NCI-H82 (cell line): ENCODE measurements around the gene NKPD1.

Source experiments
- DNase-seq: peaks from one replicate; lab custom pipeline; 2025; lab: John Stamatoyannopoulos, UW

Gene NKPD1

DNA sequence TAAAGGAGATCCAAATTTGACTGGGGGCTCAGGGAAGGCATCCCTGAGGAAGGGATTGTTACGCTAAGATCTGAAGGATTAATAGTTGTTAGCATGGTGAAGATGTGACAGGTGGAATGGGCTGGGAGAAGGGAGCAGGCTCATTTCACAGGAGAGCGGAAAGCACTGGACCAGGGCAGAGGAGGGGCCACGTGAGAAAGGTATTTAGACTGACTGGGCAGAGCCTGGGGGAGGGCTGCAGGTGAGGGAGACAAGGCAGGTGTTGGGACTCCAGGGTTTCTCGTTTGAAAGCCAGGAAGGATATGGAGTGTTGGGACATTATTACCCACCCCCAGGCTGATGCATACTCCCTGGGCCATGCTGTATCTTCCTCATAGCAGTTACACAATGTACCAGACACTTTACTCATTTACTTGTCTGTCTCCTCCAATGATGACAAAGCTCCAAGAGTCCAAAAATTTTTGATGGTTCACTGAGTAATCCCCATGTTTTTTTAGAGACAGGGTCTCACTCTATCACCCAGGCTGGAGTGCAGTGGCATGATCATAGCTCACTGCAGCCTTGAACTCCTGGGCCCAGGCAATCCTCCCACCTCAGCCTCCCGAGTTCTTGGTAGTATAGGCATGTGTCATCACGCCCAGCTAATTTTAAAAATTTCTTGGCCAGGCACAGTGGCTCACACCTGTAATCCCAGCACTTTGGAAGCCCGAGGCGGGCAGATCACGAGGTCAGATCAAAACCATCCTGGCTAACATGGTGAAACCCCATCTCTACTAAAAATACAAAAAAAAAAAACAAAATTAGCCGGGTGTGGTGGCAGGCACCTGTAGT lies 14.9 kb upstream of the NKPD1 start:
- DNase-seq: no peak

DNA sequence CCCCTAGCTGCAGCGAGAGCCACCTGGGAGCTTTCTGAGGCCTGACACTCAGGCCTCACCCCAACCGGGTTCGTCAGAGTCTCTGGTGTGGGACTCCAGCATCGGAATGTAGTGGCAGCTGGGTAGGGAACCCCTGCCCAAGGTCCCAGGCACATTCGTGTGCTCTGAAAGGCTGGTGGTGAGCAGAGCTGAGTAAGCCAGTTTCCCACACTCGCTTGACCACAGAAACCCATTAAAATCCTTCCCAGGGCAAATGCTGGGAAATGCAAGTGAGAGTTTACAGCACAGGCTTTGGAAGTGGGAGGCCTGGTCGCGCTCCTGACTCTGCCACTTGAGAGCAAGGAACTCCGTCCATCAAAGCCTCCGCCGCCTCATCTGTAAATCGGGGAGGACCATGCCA lies 13.0 kb upstream of the NKPD1 start:
- DNase-seq: no peak

DNA sequence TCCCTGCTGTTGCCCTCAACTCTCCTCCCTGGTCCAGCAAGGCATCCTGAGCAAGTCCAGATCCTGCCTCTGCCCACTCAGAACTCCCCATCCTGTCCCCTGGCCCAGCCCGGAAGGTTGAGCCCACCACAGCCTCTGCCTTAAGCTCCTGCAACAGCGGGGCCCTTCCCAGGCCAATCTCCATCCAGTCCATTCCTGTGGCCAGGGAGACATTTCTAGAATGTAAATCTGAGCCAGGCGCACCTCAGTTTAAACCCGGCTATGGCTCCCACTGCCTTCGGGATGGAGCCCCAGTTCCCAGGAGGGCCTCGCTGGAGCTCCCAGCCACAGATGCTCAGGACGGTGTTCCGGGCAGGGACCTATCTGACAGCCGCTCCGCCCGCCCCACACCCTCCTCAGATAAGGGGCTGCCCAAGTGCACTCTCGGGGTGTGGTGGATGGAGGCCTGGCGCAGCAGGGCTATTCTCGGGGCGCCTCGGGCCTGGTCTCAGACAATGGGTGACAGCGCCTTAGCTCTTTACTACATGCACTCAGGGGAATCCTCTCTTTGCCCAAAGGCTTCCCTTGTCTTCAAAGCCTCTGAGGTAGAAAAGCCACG lies 11.9 kb upstream of the NKPD1 start:
- no peak for DNase-seq

DNA sequence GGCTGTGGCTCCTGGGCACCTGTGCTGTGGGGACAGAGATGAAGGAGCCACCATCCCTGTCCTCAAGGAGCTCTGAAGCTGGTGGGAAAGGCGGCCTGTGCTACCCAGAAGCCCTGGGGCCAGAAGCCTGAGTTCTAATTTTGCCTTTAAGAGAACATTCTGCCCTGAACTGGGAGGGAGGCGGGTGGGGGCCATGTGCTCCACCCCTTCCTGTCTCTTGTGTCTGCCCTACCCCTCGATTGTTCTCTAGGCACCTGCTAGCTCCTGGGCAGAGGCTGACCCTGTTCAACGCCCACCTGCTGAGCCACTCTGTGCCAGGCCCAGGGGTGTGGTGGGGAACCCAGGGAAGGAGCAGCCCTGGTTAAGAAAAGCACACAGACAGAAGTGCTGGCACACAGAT lies 11.4 kb upstream of the NKPD1 start:
- no peak for DNase-seq

DNA sequence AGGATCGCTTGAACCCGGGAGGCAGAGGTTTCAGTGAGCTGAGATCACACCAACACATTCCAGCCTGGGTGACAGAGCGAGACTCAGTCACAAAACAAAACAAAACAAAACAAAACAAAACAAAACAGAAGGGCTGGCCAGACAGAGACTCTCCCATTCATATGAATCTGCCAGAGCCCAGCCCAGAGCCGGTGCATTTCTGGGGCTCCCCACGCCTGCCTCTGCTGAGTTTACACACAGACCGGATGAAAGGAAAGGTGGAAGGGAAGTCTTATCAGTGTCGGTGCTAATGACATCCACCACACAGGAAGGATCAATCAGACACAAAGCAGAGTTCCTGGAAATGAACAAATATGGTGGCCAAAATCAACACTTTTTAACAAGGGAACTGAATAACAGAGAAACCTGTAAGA lies 10.4 kb upstream of the NKPD1 start:
- DNase-seq: no peak

DNA sequence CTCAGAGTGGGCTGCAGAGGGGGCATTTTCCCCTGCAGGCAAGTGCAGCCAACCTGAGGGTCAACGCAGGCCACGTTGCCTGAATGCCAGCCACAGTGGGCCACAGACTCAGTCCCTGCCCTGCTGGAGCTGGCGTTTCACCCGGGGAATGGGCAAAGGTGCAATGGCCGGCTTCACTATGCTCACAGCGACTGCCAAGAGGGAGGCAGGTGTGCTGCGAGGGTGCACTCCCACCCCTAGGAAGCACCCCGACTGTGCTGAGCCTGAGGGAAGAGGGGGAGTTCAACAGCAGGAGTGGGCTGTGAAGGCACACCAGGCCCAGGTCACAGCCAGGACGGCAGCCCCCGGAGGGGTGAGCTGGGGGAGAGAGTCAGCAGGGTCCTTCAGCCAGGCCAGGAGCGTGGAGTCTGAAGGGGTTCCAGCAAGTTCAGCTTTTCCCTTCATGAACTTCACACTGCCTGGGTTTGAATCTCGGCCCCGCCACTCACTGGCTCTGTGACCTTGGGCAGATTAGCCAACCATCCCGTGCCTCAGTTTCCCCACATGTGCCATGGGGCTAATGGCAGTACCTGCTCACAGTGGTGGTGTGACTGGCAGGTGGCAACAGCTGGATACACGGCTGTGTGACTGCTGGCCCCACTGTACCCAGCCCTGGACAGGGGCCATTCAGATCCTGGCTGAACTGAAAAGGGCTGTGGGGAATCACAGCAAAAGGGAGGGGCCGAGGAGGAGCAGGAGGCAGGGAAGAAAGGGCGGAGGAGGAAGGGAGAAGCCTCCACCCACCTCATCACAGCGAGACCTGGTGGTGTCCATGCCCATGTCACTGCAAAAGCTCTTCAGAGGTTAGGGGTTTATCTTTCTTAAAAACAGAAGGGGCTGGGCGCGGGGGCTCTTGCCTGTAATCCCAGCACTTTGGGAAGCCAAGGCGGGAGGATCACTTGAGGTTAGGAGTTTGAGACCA lies 9.6 kb upstream of the NKPD1 start:
- DNase-seq: peak; percentile 46

DNA sequence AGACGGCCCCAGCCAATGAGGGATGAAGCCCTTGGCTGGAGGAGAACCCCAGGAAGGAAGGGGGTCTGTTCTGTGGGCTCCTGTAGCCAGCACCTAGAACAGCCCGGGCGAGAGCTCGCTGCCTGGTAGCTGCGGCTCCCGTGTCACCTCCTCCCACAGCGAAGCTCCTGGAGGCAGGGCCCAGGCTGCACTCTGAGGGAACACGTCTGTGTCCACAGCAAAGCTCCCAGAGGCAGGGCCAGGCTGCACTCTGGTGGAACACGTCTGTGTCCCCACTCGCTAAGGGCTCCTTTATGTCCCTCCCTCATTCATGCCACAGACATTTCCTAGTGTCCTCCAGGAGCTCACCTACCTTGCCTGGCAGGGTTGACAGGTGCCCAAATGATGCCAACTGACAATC lies 8.8 kb upstream of the NKPD1 start:
- no peak for DNase-seq

DNA sequence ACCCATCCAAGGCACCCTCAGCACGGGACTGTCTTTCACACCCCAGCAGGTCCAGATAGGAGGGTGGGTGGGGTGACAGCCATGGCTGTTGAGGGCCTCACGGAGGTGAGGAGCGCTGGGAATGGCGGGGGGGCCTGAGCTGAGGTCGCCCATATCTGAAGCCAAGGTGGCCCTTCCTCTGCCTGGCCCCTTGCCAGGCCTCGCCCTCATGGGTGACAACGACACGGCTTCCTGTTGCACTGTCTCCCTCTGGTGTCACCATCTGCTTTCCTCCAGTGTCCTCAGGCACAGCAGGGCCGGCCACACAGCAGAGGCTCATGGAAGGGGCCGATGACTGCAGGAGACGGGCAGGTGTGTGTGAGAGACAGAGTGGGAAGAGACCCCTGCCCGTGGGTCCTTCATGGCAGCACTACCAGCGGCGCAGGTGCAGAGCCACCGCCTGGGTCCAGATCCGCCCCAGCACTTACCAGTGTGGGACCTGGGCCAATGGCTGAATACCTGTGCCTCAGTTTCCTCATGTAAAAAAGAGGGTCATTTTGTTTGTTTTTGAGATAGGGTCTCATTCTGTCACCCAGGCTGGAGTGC lies 8.1 kb upstream of the NKPD1 start:
- DNase-seq: peak; percentile 64

DNA sequence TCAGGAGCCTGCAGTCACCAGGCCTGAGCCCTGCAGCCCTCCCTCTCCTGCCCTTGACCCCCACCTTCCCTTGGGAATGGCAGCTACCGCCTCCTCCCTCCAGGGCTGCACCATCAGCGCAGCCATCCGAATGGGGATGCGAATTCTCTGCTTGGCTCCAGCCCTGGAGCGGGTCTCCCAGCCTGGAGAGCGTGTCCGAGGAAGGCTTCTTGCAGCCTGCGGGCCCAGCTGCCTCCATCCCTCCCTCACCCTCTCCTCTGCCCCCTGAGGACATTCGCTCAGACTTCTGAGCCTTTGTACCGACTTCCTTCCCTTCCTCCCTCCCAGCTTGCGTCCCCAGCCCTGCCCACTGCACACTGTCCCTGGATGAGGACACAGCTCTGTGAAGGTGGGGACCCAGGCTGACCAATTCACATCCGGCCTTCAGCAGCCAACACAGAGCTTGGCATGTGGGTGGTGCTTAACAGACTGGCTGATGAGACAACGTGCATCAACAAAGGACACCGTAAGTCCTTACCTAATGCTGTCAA lies 6.0 kb upstream of the NKPD1 start:
- peak; percentile 32 for DNase-seq

DNA sequence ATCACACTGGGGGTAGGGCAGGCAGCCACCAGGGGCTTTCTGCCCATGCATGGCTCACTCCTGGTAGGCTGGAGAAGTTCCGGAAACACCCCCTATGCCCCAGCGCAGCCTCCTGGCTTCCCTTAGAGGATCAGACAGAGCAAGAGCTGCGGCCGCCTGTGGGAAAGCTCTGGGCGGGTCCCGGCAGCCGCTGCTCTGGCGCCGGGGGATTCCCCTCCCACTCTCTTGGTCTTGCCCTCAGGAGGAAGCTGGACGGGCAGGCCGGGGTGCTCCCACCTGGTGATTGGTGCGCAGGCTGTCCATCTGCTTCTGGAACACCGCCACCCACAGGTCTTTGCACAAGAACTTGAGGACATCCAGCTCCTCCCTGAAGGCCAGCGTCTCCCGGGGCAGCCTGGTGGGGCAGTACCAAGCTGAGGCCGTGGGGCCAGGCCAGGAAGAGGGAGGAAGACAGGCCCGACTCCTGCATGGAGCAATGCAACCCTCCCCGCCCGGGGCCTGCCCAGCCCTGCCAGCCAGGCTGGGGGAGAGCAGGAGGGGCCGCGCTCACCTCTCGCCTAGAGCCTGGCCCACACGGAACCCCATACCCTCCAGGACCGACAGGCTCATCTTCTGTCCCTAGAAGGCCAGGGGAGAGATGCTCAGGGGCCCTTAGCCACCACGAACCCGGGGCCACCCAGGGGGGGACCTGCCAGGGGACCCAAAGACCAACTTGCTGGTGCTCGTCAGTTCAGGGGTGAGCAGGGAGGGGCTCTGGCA lies 4.0 kb upstream of the NKPD1 start:
- peak; percentile 46 for DNase-seq

DNA sequence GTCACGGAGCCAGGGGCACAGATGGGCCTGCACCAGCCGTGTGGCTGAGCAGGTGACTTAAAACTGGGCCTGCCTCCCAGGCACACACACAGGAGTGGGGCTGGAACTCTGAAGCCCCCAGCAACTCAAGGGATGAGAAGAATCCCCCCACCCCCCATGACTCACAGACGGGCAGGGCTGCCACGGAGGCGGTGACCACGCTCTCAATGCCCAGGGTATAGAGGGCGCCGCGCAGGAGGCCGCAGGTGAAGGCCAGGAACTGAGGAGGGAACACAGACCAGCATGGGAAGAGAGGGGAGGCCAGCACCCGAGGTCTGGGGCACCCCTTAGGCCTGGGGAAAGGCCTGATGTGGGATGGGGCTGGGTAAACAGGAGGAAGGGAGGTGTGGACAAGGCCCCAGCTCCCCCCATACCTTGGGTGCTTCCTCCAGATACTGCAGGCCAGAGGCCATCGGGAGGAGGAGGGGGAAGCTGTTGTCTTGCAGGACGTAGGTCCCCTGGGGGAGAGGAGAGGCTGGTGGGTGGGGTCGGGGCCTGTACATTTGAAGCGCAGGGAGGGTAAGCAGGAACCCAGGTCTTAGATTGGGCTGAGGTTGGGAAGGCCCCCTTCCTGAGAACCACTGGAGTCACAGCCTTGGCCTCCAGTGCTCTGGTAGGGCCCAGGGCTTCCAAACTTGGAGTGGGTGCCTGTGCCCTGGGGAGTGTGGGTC lies 3.1 kb upstream of the NKPD1 start:
- DNase-seq: no peak

DNA sequence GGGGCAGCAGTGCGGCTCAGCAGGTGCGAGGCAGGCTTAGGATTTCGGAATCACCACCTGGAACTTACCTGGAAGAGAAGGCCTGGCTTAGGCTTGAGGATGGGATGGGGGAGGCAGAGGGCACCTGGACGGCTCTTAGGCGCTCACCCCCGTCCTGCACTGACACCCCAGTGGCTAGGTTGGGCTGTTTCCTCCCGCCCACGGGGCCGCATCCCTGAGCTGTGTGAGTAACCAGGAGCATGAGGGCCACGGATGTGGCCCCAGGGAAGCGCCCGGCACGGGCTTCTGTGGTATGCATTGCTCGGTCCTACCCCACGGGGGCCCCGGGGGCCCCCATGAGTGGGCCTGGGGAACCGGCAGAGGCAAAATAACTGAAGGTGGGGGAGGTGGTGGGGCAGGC lies 2.4 kb upstream of the NKPD1 start:
- DNase-seq: no peak

DNA sequence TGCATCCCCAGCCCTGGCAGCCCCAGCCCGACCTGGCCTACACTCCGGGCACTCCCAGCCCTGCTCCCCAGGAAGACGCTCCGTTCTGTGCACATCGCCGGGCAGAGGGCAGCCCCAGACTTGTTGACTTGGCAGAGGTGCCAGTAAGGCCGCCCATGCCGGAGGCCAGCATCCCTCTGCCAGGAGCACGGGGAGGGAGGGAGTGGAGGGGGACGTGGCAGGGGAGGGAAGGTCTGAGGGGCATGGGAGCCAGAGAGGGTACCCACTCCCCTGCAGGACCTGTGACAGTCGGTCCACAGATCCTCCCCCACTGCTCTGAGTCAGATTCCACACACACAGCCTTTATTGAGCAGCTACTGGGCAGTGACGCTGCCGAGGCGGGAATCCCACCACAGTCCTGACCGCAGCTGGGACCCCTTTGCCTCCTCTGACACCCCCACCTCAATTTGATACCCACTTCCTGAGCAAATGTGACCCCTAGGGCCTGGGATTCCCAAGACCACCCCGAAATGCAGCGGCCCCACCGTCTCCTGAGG lies 1.9 kb upstream of the NKPD1 start:
- no peak for DNase-seq

DNA sequence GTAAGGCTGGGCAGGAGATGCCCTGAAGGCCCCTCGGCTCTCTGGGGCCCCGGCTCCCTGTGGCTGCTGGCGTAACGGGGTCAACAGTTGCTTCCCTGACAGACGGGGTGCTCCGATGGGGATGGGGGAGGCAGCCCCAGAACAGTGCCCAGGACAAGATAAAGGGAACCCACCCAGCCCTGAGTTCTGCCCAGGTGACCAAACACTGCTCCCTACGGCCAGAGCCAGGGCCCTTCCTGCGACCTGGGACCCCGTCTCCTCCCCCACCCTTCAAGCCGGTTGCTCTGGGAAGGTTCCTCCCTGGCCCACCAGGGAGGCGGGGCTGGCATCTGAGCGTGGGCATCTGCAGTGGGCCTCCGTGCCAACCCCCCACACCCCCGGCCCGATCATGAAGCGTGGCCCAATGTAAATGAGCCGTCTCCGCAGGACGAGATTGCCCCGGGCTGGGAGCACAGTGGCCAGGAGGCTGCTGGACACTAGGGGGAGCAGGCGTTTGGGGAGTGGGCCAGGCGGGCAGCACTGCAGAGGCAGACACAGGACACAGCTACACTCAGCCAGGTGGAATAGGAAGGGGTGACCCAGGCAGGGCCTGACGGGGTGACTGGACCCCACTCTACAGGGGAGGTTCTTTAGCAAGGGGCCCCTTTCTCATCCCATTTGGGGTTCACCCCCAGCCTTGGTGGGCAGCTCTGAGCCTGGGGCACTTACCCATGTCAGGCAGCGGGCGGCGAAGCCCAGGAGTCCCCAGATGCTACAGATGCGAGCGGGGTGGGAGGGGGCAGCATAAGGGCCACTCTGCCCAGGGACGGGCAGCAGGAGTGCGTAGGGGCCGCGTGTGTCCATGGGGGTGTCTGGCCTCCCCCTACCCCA lies 1.2 kb upstream of the NKPD1 start:
- DNase-seq: peak; percentile 42

DNA sequence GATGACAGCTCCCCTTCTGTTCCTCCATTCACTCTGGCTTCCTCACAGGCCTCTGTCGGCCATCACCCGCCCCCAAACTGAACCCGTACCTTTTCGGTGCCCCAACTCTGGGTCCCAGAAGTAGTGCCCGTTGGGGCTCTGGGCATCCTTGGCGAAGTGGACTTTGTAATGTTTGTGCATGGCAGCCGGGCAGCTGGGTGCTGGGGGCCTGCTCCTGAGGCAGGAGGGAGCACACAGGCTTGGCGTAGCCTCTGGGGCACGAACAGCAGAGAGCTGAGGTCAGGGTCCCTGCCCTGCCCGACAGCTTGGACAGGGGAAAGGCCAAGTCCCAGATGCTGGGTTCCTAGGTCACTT lies 834 bp downstream of the NKPD1 start:
- DNase-seq: no peak

DNA sequence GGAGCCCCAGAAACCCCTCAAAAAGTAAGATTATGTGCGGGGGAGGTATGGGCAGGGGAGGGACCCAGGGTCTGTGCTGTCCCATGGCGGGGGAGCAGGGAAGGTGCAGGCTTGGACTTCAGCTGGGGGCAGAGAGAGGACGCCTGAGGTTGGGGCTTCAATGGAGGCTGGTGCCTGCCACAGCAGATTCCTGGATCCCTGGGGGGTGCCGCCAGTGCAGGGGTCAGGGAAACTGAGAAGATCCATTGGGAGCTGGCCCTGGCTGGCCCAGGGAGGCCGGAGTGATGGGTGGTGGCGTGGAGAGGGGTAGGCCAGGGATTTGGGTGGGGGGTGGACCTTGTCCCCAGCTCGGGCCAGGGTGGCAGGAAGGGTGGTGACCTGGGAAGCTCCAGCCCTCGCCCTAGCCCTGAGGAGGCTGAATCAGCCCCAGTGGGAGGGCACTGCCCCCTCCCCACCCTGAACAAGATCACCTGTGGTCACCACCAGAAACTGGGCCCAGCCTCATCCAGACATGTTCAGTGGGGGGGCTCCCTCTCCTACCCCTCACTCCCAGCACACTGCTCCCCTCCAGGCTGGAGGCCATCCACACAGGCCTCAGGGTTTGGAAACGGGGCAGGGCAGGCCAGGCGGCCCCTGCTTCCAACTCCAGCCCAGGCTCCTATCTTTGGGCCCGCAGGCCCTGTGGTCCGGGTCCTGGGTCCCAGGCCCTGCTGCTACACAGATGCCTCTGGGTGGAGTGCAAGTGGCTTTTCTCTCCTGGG lies 1.4 kb downstream of the NKPD1 start:
- DNase-seq: no peak

DNA sequence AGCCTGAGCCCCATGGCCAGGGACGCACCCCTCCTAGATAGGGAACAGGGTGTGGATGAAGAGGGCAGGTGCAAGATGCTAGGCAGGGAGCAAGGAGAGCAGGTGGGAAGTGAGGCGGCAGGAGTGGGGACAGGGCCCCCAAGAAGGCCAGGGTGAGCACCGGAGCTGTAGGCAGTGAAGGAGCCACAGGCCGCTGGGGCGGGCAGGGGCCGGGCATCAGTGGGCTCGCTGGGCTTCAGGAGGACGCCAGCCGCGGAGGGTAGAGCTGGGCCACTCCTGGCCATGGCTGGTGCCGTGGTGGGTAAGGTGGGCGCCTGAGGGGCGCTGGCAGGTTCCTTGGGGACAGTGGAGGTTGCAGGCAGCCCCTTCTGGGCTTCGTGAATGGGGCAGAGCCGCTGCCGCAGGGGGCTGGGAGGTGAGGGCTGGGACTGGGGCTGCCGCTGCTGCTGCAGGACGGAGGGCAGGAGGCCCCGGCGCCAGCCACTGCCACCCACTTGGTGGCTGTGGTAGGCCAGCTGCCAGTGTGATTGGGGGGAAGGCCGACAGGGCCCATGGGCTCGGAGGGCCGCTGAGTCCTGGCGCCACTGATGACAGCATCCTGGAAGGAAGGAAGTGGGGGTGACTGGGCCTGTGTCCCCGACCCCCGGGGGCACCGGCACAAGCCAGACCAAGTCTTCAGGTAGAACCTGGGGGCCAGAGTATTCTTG lies 2.1 kb downstream of the NKPD1 start:
- DNase-seq: no peak

DNA sequence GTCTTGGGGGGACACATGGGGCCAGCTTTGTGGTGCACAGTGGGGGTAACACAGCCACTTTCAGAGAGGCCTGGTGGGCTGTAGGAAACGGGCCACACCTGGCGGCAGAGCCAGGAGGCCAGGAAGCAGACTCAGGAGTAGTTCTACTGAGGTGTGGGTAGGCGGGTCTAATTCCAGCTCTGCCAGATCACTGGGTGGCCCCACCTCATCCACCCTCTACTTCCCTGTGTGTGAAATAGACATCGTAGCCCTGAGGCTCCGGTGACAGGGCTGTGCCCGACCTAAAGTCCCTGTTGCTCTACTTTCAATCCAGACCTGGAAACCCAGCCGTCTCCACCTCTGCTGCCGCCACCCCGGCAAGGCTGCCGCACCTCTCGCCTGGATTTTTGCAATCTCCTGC lies 4.0 kb downstream of the NKPD1 start:
- DNase-seq: no peak
